Dedifferentiated amniotic fluid mesenchymal stem cell (primary cell): ENCODE data around the gene SLC4A5.
A peak's percentile ranks its signal among the peaks of the same experiment; 100 is the strongest.
"Not testable (repeated sequence)": the region's sequence is repeated elsewhere in the genome, so short reads cannot be mapped to it uniquely, and the experiment has no call there.

ENCODE experiments used
- DNase-seq: peaks from one replicate; pipeline ENCODE4 v3.0.0-alpha.2; 2016; ENCODE audit errors: extremely low spot score

SLC4A5 gene

GRCh38 chr2:74367789-74368188 is 24.6 kb upstream of the SLC4A5 start:
- no peak for DNase-seq

- DNase-seq, result no peak
Observed at GRCh38 chr2:74366036-74366435, 22.8 kb upstream of the SLC4A5 start.

- DNase-seq, result no peak
Observed at GRCh38 chr2:74364533-74365505, 21.6 kb upstream of the SLC4A5 start.

GRCh38 chr2:74361327-74361726 is 18.1 kb upstream of the SLC4A5 start:
- no peak for DNase-seq

GRCh38 chr2:74357627-74358026 is 14.4 kb upstream of the SLC4A5 start:
- no peak for DNase-seq

GRCh38 chr2:74349889-74350288 is 6.7 kb upstream of the SLC4A5 start:
- DNase-seq, result no peak

- DNase-seq, result no peak
Observed at GRCh38 chr2:74347742-74348141, 4.5 kb upstream of the SLC4A5 start.

GRCh38 chr2:74347303-74347702 is 4.1 kb upstream of the SLC4A5 start:
- no peak for DNase-seq

- no peak for DNase-seq
Observed at GRCh38 chr2:74345272-74345943, 2.2 kb upstream of the SLC4A5 start.

- not testable (repeated sequence) for DNase-seq
Observed at GRCh38 chr2:74336227-74336626, 7.0 kb downstream of the SLC4A5 start.

GRCh38 chr2:74334931-74335333 is 8.3 kb downstream of the SLC4A5 start:
- DNase-seq, result peak; percentile 68

GRCh38 chr2:74333896-74334586 is 9.2 kb downstream of the SLC4A5 start:
- no peak for DNase-seq

GRCh38 chr2:74333175-74333574 is 10.0 kb downstream of the SLC4A5 start:
- no peak for DNase-seq

- no peak for DNase-seq
Observed at GRCh38 chr2:74332550-74333174, 10.6 kb downstream of the SLC4A5 start.

- no peak for DNase-seq
Observed at GRCh38 chr2:74328573-74328972, 14.6 kb downstream of the SLC4A5 start.

GRCh38 chr2:74328074-74328473 is 15.1 kb downstream of the SLC4A5 start:
- DNase-seq, result no peak

- no peak for DNase-seq
Observed at GRCh38 chr2:74327627-74328026, 15.6 kb downstream of the SLC4A5 start.

GRCh38 chr2:74327199-74327598 is 16.0 kb downstream of the SLC4A5 start:
- DNase-seq, result no peak

- DNase-seq, result no peak
Observed at GRCh38 chr2:74325815-74326214, 17.4 kb downstream of the SLC4A5 start.

- no peak for DNase-seq
Observed at GRCh38 chr2:74321737-74322136, 21.5 kb downstream of the SLC4A5 start.

GRCh38 chr2:74317701-74318100 is 25.5 kb downstream of the SLC4A5 start:
- no peak for DNase-seq
